GM12878 (cell line): ENCODE measurements around the gene XIRP1.
A peak's percentile ranks its signal among the peaks of the same experiment; 100 is the strongest.

Source experiments
- CEBPB ChIP-seq, 2 experiments: fragments of 150-350 bp in 1 of 2; IDR thresholded peaks; 2 replicates each; pipeline ENCODE4 v1.6.1; 2012 to 2014; ENCODE audit warnings: low read depth in 2 of 2, low read length in 2 of 2, borderline replicate concordance in 1 of 2, inconsistent platforms in 1 of 2
- CHD4 ChIP-seq: fragments of 200-600 bp; sonication (generic); IDR thresholded peaks from 2 replicates; pipeline ENCODE4 v1.6.1; 2016; ENCODE audit warnings: mild to moderate bottlenecking
- CREM ChIP-seq: IDR thresholded peaks from 2 replicates; pipeline ENCODE4 v1.6.1; 2014; ENCODE audit warnings: antibody characterized with exemption, low read depth
- FOXK2 ChIP-seq: fragments of 450-650 bp; IDR thresholded peaks from 2 replicates; pipeline ENCODE4 v1.6.1; 2017; ENCODE audit warnings: mild to moderate bottlenecking, moderate library complexity
- JUNB ChIP-seq: IDR thresholded peaks from 2 replicates; pipeline ENCODE4 v1.6.1; 2016; ENCODE audit warnings: antibody characterized with exemption, mild to moderate bottlenecking
- POLR2AphosphoS5 ChIP-seq: IDR thresholded peaks from 2 replicates; pipeline ENCODE4 v1.6.1; 2011; ENCODE audit warnings: mild to moderate bottlenecking, low read length, inconsistent platforms
- REST ChIP-seq: IDR thresholded peaks from 2 replicates; pipeline ENCODE4 v1.6.1; 2012; ENCODE audit warnings: mild to moderate bottlenecking, low read depth, low read length
- SPI1 ChIP-seq: IDR thresholded peaks from 2 replicates; pipeline ENCODE4 v1.6.1; 2011; ENCODE audit warnings: low read depth, mild to moderate bottlenecking, low read length, moderate library complexity, borderline replicate concordance; ENCODE audit not compliant: insufficient read depth
- TAF1 ChIP-seq: IDR thresholded peaks from 2 replicates; pipeline ENCODE4 v1.6.1; 2011; ENCODE audit warnings: mild to moderate bottlenecking, low read depth, low read length, borderline replicate concordance
- ZZZ3 ChIP-seq: IDR thresholded peaks from 2 replicates; pipeline ENCODE4 v1.6.1; 2011; ENCODE audit warnings: low read depth; ENCODE audit not compliant: control insufficient read depth, insufficient read length
- TF ChIP-seq, protein P1 (sequence below), 3 experiments: IDR thresholded peaks in 2 of 3; conservative IDR thresholded peaks in 1 of 3; 2 replicates each; pipeline ENCODE4 v1.5.1; 2011; ENCODE audit warnings: low read depth in 3 of 3, low read length in 3 of 3, mild to moderate bottlenecking in 3 of 3, control low read depth in 2 of 3, moderate library complexity in 2 of 3, inconsistent platforms in 1 of 3, mixed read lengths in 1 of 3; ENCODE audit not compliant: control insufficient read depth in 2 of 3, insufficient read depth in 1 of 3; ENCODE audit errors: extremely low read depth in 1 of 3

- TF ChIP-seq, protein P1, sequence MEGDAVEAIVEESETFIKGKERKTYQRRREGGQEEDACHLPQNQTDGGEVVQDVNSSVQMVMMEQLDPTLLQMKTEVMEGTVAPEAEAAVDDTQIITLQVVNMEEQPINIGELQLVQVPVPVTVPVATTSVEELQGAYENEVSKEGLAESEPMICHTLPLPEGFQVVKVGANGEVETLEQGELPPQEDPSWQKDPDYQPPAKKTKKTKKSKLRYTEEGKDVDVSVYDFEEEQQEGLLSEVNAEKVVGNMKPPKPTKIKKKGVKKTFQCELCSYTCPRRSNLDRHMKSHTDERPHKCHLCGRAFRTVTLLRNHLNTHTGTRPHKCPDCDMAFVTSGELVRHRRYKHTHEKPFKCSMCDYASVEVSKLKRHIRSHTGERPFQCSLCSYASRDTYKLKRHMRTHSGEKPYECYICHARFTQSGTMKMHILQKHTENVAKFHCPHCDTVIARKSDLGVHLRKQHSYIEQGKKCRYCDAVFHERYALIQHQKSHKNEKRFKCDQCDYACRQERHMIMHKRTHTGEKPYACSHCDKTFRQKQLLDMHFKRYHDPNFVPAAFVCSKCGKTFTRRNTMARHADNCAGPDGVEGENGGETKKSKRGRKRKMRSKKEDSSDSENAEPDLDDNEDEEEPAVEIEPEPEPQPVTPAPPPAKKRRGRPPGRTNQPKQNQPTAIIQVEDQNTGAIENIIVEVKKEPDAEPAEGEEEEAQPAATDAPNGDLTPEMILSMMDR (IDR thresholded peaks at IDR 0.05 in 2 of 3, conservative IDR thresholded peaks at IDR 0.05 in 1 of 3; ENCODE audit: control insufficient read depth in 2 of 3, extremely low read depth in 1 of 3, insufficient read depth in 1 of 3, low read depth in 3 of 3, low read length in 3 of 3), result peak; percentile 69 to 86 (median 82)
- TF ChIP-seq TAF1 (no peak), JUNB (no peak), CHD4 (no peak), FOXK2 (no peak), CEBPB (IDR thresholded peaks at IDR 0.05; ENCODE audit: borderline replicate concordance in 1 of 2, low read depth in 2 of 2, low read length in 2 of 2) (no peak), CREM (no peak), POLR2AphosphoS5 (no peak), ZZZ3 (no peak), SPI1 (no peak), REST (no peak)
Measured at GRCh38 chr3:39189959-39190269, 2.5 kb downstream of the XIRP1 start.
